Thyroid gland (tissue), 4 donors: ENCODE results near the gene C9orf43.
"Not testable (repeated sequence)": the region's sequence is repeated elsewhere in the genome, so short reads cannot be mapped to it uniquely, and the experiment has no call there.

Source experiments
- CTCF ChIP-seq, 6 experiments: fragments of 200-600 bp in 3 of 6; fragments of 450-650 bp in 3 of 6; sonication (generic) in 3 of 6; IDR thresholded peaks; one replicate each; pipeline ENCODE4 v1.5.1; 2016 to 2019; ENCODE audit warnings: antibody characterized with exemption in 6 of 6, mild to moderate bottlenecking in 2 of 6, inconsistent platforms in 1 of 6, moderate library complexity in 1 of 6
- POLR2A ChIP-seq, 2 donors: fragments of 450-650 bp; IDR thresholded peaks; one replicate each; pipeline ENCODE4 v1.6.1; 2017; ENCODE audit warnings: antibody characterized with exemption in 2 of 2, mild to moderate bottlenecking in 2 of 2, moderate library complexity in 1 of 2

DNA sequence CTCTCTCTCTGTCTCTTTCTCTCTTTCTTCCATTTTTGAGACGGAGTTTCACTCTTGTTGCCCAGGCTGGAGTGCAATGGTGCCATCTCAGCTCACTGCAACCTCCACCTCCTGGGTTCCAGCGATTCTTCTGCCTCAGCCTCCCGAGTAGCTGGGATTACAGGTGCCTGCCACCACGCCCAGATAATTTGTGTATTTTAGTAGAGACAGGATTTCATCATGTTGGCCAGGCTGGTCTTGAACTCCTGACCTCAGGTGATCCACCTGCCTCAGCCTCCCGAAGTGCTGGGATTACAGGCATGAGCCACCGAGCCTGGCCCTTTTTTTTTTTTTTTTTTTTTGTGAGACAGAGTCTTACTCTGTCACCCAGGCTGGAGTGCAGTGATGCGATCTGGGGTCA is 29.1 kb upstream of the C9orf43 start:
- TF ChIP-seq CTCF, POLR2A (IDR thresholded peaks at IDR 0.05): not testable (repeated sequence)
